Heart right ventricle (tissue), 16 donors: Measurements from ENCODE around the gene MARCO. TPM values are rescaled to one million over a fixed set of nuclear protein-coding genes. Genes with fewer than 3 reads are reported as not detected.
"Not testable (repeated sequence)": the region's sequence is repeated elsewhere in the genome, so short reads cannot be mapped to it uniquely, and the experiment has no call there.

Experiments used
- ATAC-seq, 8 donors: fragments of 200-7000 bp; cut with Tn5 transposase; one replicate each; pipeline ENCODE4 v1.9.1; 2020; ENCODE audit warnings: mild to moderate bottlenecking in 8 of 8, moderate library complexity in 8 of 8, moderate number of reproducible peaks in 1 of 8
- DNase-seq, 2 donors: peaks; one replicate each; pipeline ENCODE4 v3.0.0-alpha.2; 2020
- H3K27ac ChIP-seq, 10 donors: fragments of 200-600 bp; sonication (generic) in 2 of 10; one replicate each; pipeline versions ENCODE4 v1.5.0 to v1.8.0; 2020 to 2022; ENCODE audit warnings: mild to moderate bottlenecking in 3 of 10
- H3K27me3 ChIP-seq, 7 donors: fragments of 200-600 bp; one replicate each; pipeline ENCODE4 v1.8.0; 2021 to 2022; ENCODE audit warnings: mild to moderate bottlenecking in 2 of 7
- H3K36me3 ChIP-seq, 9 donors: fragments of 200-600 bp; sonication (generic) in 1 of 9; one replicate each; pipeline versions ENCODE4 v1.5.0 to v1.8.0; 2020 to 2022; ENCODE audit warnings: mild to moderate bottlenecking in 2 of 9
- H3K4me1 ChIP-seq, 9 donors: fragments of 200-600 bp; sonication (generic) in 1 of 9; one replicate each; pipeline versions ENCODE4 v1.5.0 to v1.8.0; 2020 to 2022; ENCODE audit warnings: mild to moderate bottlenecking in 4 of 9
- H3K4me3 ChIP-seq, 10 donors: fragments of 200-600 bp; sonication (generic) in 2 of 10; one replicate each; pipeline versions ENCODE4 v1.5.0 to v1.8.0; 2020 to 2022; ENCODE audit warnings: mild to moderate bottlenecking in 7 of 10, moderate library complexity in 2 of 10
- H3K9me3 ChIP-seq, 11 donors: fragments of 200-600 bp in 10 of 11; sonication (generic) in 2 of 11; one replicate each; pipeline versions ENCODE4 v1.5.0 to v1.8.0; 2013 to 2022; ENCODE audit warnings: mild to moderate bottlenecking in 2 of 11, control low read depth in 1 of 11, moderate library complexity in 1 of 11
- WGBS, 2 donors: extraction: QIAGEN DNeasy Blood & Tissue Kit; methylation state at CpG; one replicate each; pipeline ENCODE4 v1.1.7; 2013; ENCODE audit warnings: inconsistent platforms in 1 of 2; 5-methylcytosine and 5-hydroxymethylcytosine counted together
- intact Hi-C, 10 donors: fragments of 100-400 bp; cut with DNase I; formaldehyde crosslinking; loops; one replicate each; pipeline versions ENCODE4 v1.11.1 to v1.14.2; 2022
- polyA plus RNA-seq, 2 donors: library from polyadenylated mRNA; stranded (reverse); fragments of 200-250 nt; gene quantifications; one replicate each; pipeline ENCODE4 v1.2.3, GENCODE V29; 2013
- total RNA-seq, 10 donors: library from RNA; stranded (reverse); fragmentation: NEBNext Ultra II Directional in 3 of 10; extraction: Animal tissue kit (Norgen Biotek cat#: 25700) in 3 of 10; gene quantifications; one replicate each; pipeline versions ENCODE4 v1.2.1 to v1.2.4, GENCODE V29; 2021 to 2023
- TF ChIP-seq, protein P1 (sequence below), 9 donors: fragments of 200-600 bp; sonication (generic) in 2 of 9; IDR thresholded peaks; one replicate each; pipeline versions ENCODE4 v1.5.0 to v1.8.0; 2021 to 2022; ENCODE audit warnings: antibody characterized with exemption in 9 of 9, mild to moderate bottlenecking in 5 of 9, moderate library complexity in 1 of 9
- donor health status: Arrhythmogenic right ventricular cardiomyopathy.
- donor health status: ischemic (EF 13 %, LVEDD 7.1; RV severe dilation, severe dysfunction).
- donor health status: healthy with polysubstance abuse.
- donor health status: DM: no; HTN: yes; CAD: no.
- donor health status: DM: no; HTN: no; CAD: no.
- donor health status: ischemic (EF 25% LVEDD 6.9; RV normal size, moderate dysfunction).
- donor health status: ischemic (EF 25% LVEDD 5.7; RV mildly dilated, moderate dysfunction).
- donor health status: healthy.
- donor health status: DM: yes; HTN: yes; CAD: no.
- donor health status: Ischemic cardiomyopathy.
- donor health status: ischemic (EF 35%, LVEDD 5.7; RV mildly dilated, moderate dysfunction).
- donor health status: nonischemic (EF 11% LVEDD 7.7; RV severe dilation, severe dysfunction).
- donor health status: DM: yes; HTN: yes; CAD: no.
- donor health status: PGD.
- donor health status: ischemic (EF 29% LVEDD 5.4; RV normal size, mild dysfunction).
- donor health status: nonischemic (EF 23%, LVEDD 6.1; RV moderate dilation, normal function).

MARCO gene
- total and polyA plus RNA-seq, 12 donors, result 0.47 to 31.2 (median 3.2) TPM

DNA sequence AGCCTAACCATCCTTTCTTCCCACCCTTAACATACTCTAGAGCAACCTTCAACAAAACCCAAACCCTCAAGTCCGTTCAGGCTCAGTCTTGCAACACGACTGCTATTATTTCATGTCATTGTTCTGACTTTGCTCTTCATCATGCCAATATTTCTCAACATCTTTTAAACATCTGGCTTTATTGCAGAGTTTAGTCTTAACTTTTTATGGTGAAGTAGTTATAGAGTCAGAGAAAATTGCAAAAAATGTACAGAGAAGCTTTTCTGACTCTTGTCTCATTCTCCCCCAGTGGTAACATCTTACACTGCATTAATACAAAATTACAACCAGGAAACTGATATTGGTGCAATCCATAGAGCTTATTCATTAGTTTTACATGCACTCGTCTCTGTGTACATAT is 3.9 kb downstream of the MARCO start:
- ATAC-seq (no peak), DNase-seq (no peak)
- Histone ChIP-seq H3K27me3 (peaks cover 0 to 14% (median 0%) of the 10 kb centered on the region in 7 donors), H3K36me3 (no peaks in the 10 kb centered on the region), H3K27ac (peak overlapping the region in 1 of 10 donors; percentile 20), H3K4me3 (no peak overlapping the region), H3K9me3 (no peaks in the 10 kb centered on the region), H3K4me1 (peaks cover 0 to 31% (median 0%) of the 10 kb centered on the region in 9 donors)
- 65 to 67% methylated on average over 3 of the region's 3 CpGs for WGBS, 2 donors
- TF ChIP-seq, protein P1, sequence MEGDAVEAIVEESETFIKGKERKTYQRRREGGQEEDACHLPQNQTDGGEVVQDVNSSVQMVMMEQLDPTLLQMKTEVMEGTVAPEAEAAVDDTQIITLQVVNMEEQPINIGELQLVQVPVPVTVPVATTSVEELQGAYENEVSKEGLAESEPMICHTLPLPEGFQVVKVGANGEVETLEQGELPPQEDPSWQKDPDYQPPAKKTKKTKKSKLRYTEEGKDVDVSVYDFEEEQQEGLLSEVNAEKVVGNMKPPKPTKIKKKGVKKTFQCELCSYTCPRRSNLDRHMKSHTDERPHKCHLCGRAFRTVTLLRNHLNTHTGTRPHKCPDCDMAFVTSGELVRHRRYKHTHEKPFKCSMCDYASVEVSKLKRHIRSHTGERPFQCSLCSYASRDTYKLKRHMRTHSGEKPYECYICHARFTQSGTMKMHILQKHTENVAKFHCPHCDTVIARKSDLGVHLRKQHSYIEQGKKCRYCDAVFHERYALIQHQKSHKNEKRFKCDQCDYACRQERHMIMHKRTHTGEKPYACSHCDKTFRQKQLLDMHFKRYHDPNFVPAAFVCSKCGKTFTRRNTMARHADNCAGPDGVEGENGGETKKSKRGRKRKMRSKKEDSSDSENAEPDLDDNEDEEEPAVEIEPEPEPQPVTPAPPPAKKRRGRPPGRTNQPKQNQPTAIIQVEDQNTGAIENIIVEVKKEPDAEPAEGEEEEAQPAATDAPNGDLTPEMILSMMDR (IDR thresholded peaks at IDR 0.05), result no peak
- intact Hi-C loops, result no loop called here

DNA sequence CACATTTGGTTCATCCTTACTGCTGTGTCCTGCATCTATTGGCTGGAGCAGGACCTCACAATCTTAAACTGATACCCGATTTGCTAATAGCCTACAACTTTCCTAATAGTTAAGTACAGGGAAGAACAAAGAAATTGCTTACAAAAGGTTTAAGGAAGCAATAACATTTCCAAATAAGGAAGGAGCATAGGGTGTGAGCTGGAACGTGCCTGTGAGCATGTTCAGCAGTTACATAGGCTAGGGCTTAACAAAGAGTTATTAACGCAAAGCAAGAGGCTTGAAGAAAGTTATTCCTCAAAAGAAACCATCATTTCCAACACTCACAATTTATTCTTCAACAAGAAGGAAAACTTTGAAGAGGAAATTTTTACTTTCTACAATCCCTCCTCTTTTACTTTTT is 6.3 kb downstream of the MARCO start:
- Histone ChIP-seq H3K27ac (peak overlapping the region in 1 of 10 donors; percentile 10), H3K27me3 (peaks cover 0 to 18% (median 0%) of the 10 kb centered on the region in 7 donors), H3K4me1 (peaks cover 0 to 19% (median 0%) of the 10 kb centered on the region in 9 donors)
- H3K4me3 ChIP-seq, H3K36me3 ChIP-seq, H3K9me3 ChIP-seq, intact Hi-C loops, ATAC-seq, DNase-seq: not testable (repeated sequence)
- WGBS, 2 donors, result 60 to 66% methylated on average over 3 of the region's 3 CpGs

GRCh38 chr2:118954297-118955060 is 12.5 kb downstream of the MARCO start:
- Histone ChIP-seq H3K36me3 (no peaks in the 10 kb centered on the region), H3K27ac (peak overlapping the region in 1 of 10 donors; percentile 58), H3K4me3 (no peak overlapping the region), H3K9me3 (peaks cover 0 to 48% (median 15%) of the 10 kb centered on the region in 11 donors), H3K27me3 (peaks cover 0 to 10% (median 0%) of the 10 kb centered on the region in 7 donors), H3K4me1 (peaks cover 0 to 15% (median 0%) of the 10 kb centered on the region in 9 donors)
- intact Hi-C loops, result no loop called here
- TF ChIP-seq, protein P1 (IDR thresholded peaks at IDR 0.05), result no peak
- peak in 5 of 8 donors; percentile 20 to 55 (median 49) for ATAC-seq
- DNase-seq, result no peak
- 58 to 76% methylated on average over 8 of the region's 8 CpGs for WGBS, 2 donors

DNA sequence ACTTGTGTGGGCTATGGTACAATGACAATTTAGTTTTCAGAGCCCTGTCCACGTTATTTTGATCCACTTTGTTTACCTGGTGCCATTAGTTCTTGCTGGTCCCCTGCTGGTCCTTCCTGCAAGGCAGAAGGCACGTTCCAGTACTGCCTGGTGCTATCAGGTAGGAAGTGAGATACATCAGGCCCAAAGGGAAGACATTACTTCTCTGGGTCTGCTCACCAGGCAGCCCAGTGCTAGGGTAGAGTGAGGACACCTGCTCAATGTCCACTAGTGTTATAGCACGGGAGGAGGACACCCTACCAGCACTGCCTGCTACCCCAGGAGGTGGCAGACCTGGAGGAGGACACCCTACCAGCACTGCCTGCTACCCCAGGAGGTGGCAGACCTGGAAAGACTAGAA is 23.7 kb downstream of the MARCO start:
- TF ChIP-seq, protein P1 (IDR thresholded peaks at IDR 0.05), result no peak
- intact Hi-C loops, result no loop called here
- Histone ChIP-seq H3K36me3 (no peaks in the 10 kb centered on the region), H3K9me3 (peaks cover 0 to 6% (median 0%) of the 10 kb centered on the region in 11 donors), H3K27me3 (peaks cover 0 to 17% (median 0%) of the 10 kb centered on the region in 7 donors), H3K4me3 (no peak overlapping the region), H3K4me1 (peaks cover 0 to 33% (median 0%) of the 10 kb centered on the region in 9 donors), H3K27ac (no peak overlapping the region)
- ATAC-seq, result no peak
- DNase-seq, result no peak
- 31% methylated on average over 3 of the region's 3 CpGs for WGBS, 2 donors
